ENCODE measurements around the gene GRP. TPM values are rescaled to one million over a fixed set of nuclear protein-coding genes. Genes with fewer than 3 reads are reported as not detected.

The GRP gene
- total RNA-seq, 1 donor from 2014 or later: not detected

GRCh38 chr18:59269563-59270119 lies 49.7 kb downstream of the GRP start:
- no peak overlapping the region for H3K4me3 ChIP-seq (ENCODE audit: low read depth, low read length)
- DNase-seq (ENCODE audit: low read depth): no peak
- peaks cover 96% of the 10 kb centered on the region for H3K27me3 ChIP-seq (ENCODE audit: control insufficient read depth, insufficient read depth, low read length)
- no peaks in the 10 kb centered on the region for H3K36me3 ChIP-seq (ENCODE audit: control insufficient read depth, insufficient read depth, low read length)
- no peak for TF ChIP-seq CTCF (IDR thresholded peaks at IDR 0.05; ENCODE audit: insufficient read depth, low read length, poor library complexity, severe bottlenecking)

- no peaks in the 10 kb centered on the region for H3K36me3 ChIP-seq (ENCODE audit: control insufficient read depth, insufficient read depth, low read length)
- H3K4me3 ChIP-seq (ENCODE audit: low read depth, low read length): no peak overlapping the region
- peaks cover 95% of the 10 kb centered on the region for H3K27me3 ChIP-seq (ENCODE audit: control insufficient read depth, insufficient read depth, low read length)
- DNase-seq (ENCODE audit: low read depth): no peak
- no peak for TF ChIP-seq CTCF (IDR thresholded peaks at IDR 0.05; ENCODE audit: insufficient read depth, low read length, poor library complexity, severe bottlenecking)
Observed at GRCh38 chr18:59270689-59271257, 50.8 kb downstream of the GRP start.

DNA sequence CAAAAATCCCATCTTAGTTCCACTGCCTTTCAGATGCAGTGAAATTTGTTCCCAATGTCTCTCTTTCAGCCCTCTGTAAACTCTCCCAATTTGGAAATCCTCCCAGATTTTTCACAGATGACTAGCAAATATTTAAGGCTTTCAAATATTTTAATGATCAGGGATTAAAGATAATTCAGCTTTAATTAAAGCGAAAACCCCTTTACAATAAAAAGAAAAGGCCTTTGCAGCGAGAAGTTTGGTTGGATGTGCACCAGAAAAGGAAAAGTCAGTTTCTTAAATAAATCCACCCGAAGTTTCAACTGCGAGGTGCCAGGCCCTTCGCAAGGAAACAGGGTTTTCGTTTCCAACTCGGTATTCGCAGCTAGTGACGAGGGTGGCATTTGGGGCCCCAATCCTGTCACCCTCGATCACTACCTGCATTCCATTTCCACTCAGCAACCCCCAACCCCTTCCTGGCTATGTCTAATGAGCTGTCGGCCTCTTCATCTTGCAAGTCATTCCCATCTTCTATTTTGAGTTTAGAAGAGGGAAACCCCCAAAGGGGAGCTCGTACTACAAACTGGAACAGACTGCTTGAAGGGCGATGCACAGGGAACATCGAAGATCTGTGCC lies 51.8 kb downstream of the GRP start:
- peaks cover 95% of the 10 kb centered on the region for H3K27me3 ChIP-seq (ENCODE audit: control insufficient read depth, insufficient read depth, low read length)
- no peak overlapping the region for H3K4me3 ChIP-seq (ENCODE audit: low read depth, low read length)
- no peak for DNase-seq (ENCODE audit: low read depth)
- H3K36me3 ChIP-seq (ENCODE audit: control insufficient read depth, insufficient read depth, low read length): no peaks in the 10 kb centered on the region
- TF ChIP-seq CTCF (IDR thresholded peaks at IDR 0.05; ENCODE audit: insufficient read depth, low read length, poor library complexity, severe bottlenecking): no peak

- no peak for TF ChIP-seq CTCF (IDR thresholded peaks at IDR 0.05; ENCODE audit: insufficient read depth, low read length, poor library complexity, severe bottlenecking)
- Histone ChIP-seq H3K36me3 (ENCODE audit: control insufficient read depth, insufficient read depth, low read length) (no peaks in the 10 kb centered on the region), H3K27me3 (ENCODE audit: control insufficient read depth, insufficient read depth, low read length) (peaks cover 90% of the 10 kb centered on the region), H3K4me3 (ENCODE audit: low read depth, low read length) (no peak overlapping the region)
- no peak for DNase-seq (ENCODE audit: low read depth)
Observed at GRCh38 chr18:59272221-59272888, 52.4 kb downstream of the GRP start.

DNA sequence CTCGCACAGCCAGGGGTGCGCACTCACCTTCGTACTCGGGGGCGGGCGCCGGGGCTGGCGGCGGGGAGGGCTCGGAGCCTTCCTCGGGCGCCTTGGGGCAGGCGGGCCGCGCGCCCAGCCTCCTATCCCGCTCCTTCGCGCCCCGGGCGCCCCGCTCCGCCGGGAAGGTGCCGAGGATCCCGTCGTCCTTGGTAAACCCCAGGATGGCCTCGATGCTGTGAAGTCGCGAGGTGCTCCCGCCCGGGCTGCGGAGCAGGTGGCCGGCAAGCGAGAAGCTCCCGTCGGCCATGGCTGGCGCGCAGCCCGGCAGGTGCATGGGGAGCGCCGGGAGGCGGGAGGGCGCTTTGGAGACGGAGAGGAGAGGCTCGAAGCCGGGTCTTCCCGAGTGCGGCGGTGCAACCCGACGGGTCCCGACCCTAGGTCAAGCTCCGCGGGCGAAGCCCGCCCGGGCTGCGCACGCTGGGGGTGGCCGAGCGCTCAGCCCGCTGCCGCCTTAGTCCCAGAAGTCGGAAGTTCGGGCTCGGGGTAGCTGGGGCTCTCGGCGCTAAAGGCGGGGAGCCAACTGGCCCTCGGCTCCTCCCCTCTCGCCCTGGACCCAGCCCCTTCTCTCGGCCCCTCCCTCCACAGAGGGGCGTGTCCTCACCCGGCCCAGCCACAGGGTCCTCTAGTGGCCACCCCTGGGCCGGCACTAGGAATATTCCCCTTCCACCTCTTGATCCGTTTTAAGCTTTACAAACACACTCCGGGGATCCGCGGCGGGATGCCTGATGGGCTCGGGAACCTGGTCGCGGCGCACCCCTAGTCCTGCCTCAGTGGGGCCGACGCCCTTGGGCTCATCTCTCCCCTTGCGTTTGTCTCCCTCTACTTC lies 53.2 kb downstream of the GRP start, which contains the start of gene RAX:
TSS of gene RAX (minus strand) at position 564 of the 868 bp plus-strand sequence. CDS start at position 316, 248 bp downstream.
- TF ChIP-seq CTCF (IDR thresholded peaks at IDR 0.05; ENCODE audit: insufficient read depth, low read length, poor library complexity, severe bottlenecking): peak; percentile 40
- Histone ChIP-seq H3K36me3 (ENCODE audit: control insufficient read depth, insufficient read depth, low read length) (no peaks in the 10 kb centered on the region), H3K4me3 (ENCODE audit: low read depth, low read length) (no peak within 1 kb of the TSS), H3K27me3 (ENCODE audit: control insufficient read depth, insufficient read depth, low read length) (peaks cover 82% of the 10 kb centered on the region)
- DNase-seq (ENCODE audit: low read depth): no peak
